H1 (cell line): ENCODE results near the gene MEIS2. TPM values are rescaled to one million over a fixed set of nuclear protein-coding genes. Genes with fewer than 3 reads are reported as not detected.

Experiments used
- CTCF ChIA-PET: fragments of 300-600 bp; sonication (Branson Sonifier 250); formaldehyde crosslinking; loops from one replicate; lab custom pipeline; 2021; ENCODE audit not compliant: partially characterized antibody; lab: Charles Lee
- POLR2A ChIA-PET: fragments of 300-600 bp; sonication (Branson Sonifier 250); formaldehyde crosslinking; loops from one replicate; lab custom pipeline; 2021; ENCODE audit warnings: inconsistent platforms; ENCODE audit not compliant: partially characterized antibody; lab: Charles Lee
- DNase-seq, 2 experiments: peaks; one replicate each; pipeline versions ENCODE4 v3.0.0 to v3.0.0-alpha.2; 2010 to 2022; ENCODE audit warnings: low spot score in 2 of 2, low read depth in 1 of 2, mixed read lengths in 1 of 2
- FAIRE-seq: peaks from 2 replicates; lab custom pipeline; 2011; peaks lifted over from hg19 to GRCh38; lab: Jason Lieb, UNC
- H2AFZ ChIP-seq: 2 replicates; pipeline ENCODE4 v1.8.1; 2012; ENCODE audit warnings: low read length, inconsistent platforms
- H2AK5ac ChIP-seq: 2 replicates; pipeline ENCODE4 v1.6.1; 2013; ENCODE audit warnings: low read depth, low read length
- H2BK120ac ChIP-seq: replicated peaks from 2 replicates; pipeline ENCODE3; 2013; ENCODE audit warnings: low read depth, low read length, inconsistent platforms
- H2BK12ac ChIP-seq: 2 replicates; pipeline ENCODE4 v1.6.1; 2013; ENCODE audit warnings: low read depth, low read length
- H2BK15ac ChIP-seq: 2 replicates; pipeline ENCODE4 v1.6.1; 2013; ENCODE audit warnings: low read length
- H2BK20ac ChIP-seq: 2 replicates; pipeline ENCODE4 v1.6.1; 2013; ENCODE audit warnings: low read length
- H2BK5ac ChIP-seq: 2 replicates; pipeline ENCODE4 v1.6.1; 2013; ENCODE audit warnings: low read depth, low read length
- H3K14ac ChIP-seq: 2 replicates; pipeline ENCODE4 v1.6.1; 2013; ENCODE audit warnings: inconsistent platforms; ENCODE audit not compliant: insufficient read length
- H3K18ac ChIP-seq: 2 replicates; pipeline ENCODE4 v1.6.1; 2013; ENCODE audit warnings: low read length; ENCODE audit errors: extremely low read depth
- H3K23ac ChIP-seq: 2 replicates; pipeline ENCODE4 v1.6.1; 2013; ENCODE audit warnings: inconsistent platforms; ENCODE audit not compliant: insufficient read length
- H3K23me2 ChIP-seq: 2 replicates; pipeline ENCODE4 v1.6.1; 2013; ENCODE audit warnings: low read depth, low read length
- H3K27ac ChIP-seq: 2 replicates; pipeline ENCODE4 v1.6.1; 2011; ENCODE audit warnings: low read depth, low read length, inconsistent platforms
- H3K27me3 ChIP-seq, 4 experiments: replicated peaks in 1 of 4; 1 replicate in 1 of 4; 2 replicates in 3 of 4; pipeline versions ENCODE4 v1.6.1 to v1.8.1; 2011 to 2013; ENCODE audit warnings: low read length in 3 of 4, mild to moderate bottlenecking in 3 of 4, inconsistent platforms in 2 of 4, mixed read lengths in 2 of 4, moderate library complexity in 1 of 4; ENCODE audit not compliant: control insufficient read depth in 3 of 4, insufficient read depth in 3 of 4; ENCODE audit errors: extremely low read depth in 1 of 4
- H3K36me3 ChIP-seq, 4 experiments: 2 replicates each; pipeline versions ENCODE4 v1.6.1 to v1.8.1; 2011 to 2013; ENCODE audit warnings: mild to moderate bottlenecking in 4 of 4, low read length in 3 of 4, moderate library complexity in 2 of 4, control low read depth in 1 of 4, inconsistent platforms in 1 of 4; ENCODE audit not compliant: insufficient read depth in 4 of 4, control insufficient read depth in 2 of 4
- H3K4ac ChIP-seq: replicated peaks from 2 replicates; pipeline ENCODE3; 2013; ENCODE audit warnings: low read length, low read depth, mixed read lengths, inconsistent platforms; ENCODE audit not compliant: insufficient read length
- H3K4me1 ChIP-seq, 4 experiments: replicated peaks in 1 of 4; 1 replicate in 1 of 4; 2 replicates in 3 of 4; pipeline versions ENCODE4 v1.6.1 to v1.8.1; 2011 to 2013; ENCODE audit warnings: low read length in 3 of 4, inconsistent platforms in 2 of 4, mixed read lengths in 1 of 4; ENCODE audit not compliant: insufficient read depth in 4 of 4, control insufficient read depth in 3 of 4
- H3K4me2 ChIP-seq, 2 experiments: 2 replicates each; pipeline versions ENCODE4 v1.6.1 to v1.8.1; 2011 to 2013; ENCODE audit warnings: low read depth in 2 of 2, low read length in 2 of 2, control low read depth in 1 of 2, inconsistent platforms in 1 of 2, mild to moderate bottlenecking in 1 of 2; ENCODE audit not compliant: insufficient read depth in 1 of 2
- H3K4me3 ChIP-seq, 4 experiments: fragments of 200-600, 300-600 bp in 1 of 4; sonication (generic), shearing (Covaris generic), sonication (Bioruptor Twin) in 1 of 4; 2 replicates each; pipeline versions ENCODE4 v1.5.1 to v1.8.1; 2011 to 2016; ENCODE audit warnings: low read length in 4 of 4, low read depth in 3 of 4, control low read depth in 2 of 4, inconsistent platforms in 2 of 4, mild to moderate bottlenecking in 2 of 4, mixed read lengths in 1 of 4, moderate library complexity in 1 of 4; ENCODE audit not compliant: insufficient read depth in 2 of 4; ENCODE audit errors: extremely low read depth in 1 of 4
- H3K56ac ChIP-seq: replicated peaks from 2 replicates; pipeline ENCODE3; 2013; ENCODE audit warnings: low read depth, mild to moderate bottlenecking, mixed read lengths, low read length, inconsistent platforms; ENCODE audit not compliant: insufficient read length
- H3K79me1 ChIP-seq: 2 replicates; pipeline ENCODE4 v1.6.1; 2013; ENCODE audit warnings: low read depth, low read length, control low read depth
- H3K79me2 ChIP-seq, 2 experiments: 2 replicates each; pipeline versions ENCODE4 v1.6.1 to v1.8.1; 2012 to 2013; ENCODE audit warnings: low read length in 2 of 2, mild to moderate bottlenecking in 2 of 2, inconsistent platforms in 1 of 2; ENCODE audit not compliant: insufficient read depth in 2 of 2, control insufficient read depth in 1 of 2
- H3K9ac ChIP-seq, 4 experiments: replicated peaks in 1 of 4; 1 replicate in 1 of 4; 2 replicates in 3 of 4; pipeline versions ENCODE4 v1.6.1 to v1.8.1; 2011 to 2013; ENCODE audit warnings: low read depth in 3 of 4, low read length in 3 of 4, control low read depth in 2 of 4, mild to moderate bottlenecking in 2 of 4, moderate library complexity in 2 of 4, inconsistent platforms in 1 of 4; ENCODE audit errors: extremely low read depth in 1 of 4
- H3K9me3 ChIP-seq, 2 experiments: 2 replicates each; pipeline versions ENCODE4 v1.6.1 to v1.8.1; 2012 to 2013; ENCODE audit warnings: mild to moderate bottlenecking in 2 of 2, moderate library complexity in 2 of 2, control low read depth in 1 of 2, inconsistent platforms in 1 of 2, low read depth in 1 of 2, low read length in 1 of 2, mixed read lengths in 1 of 2; ENCODE audit not compliant: insufficient read depth in 2 of 2
- H4K20me1 ChIP-seq, 2 experiments: replicated peaks in 1 of 2; 2 replicates each; pipeline versions ENCODE3 to v1.8.1; 2011 to 2013; ENCODE audit warnings: inconsistent platforms in 2 of 2, low read length in 2 of 2, mild to moderate bottlenecking in 1 of 2; ENCODE audit not compliant: insufficient read depth in 2 of 2, control insufficient read depth in 1 of 2
- H4K5ac ChIP-seq: 2 replicates; pipeline ENCODE4 v1.6.1; 2013; ENCODE audit warnings: low read length, low read depth, mixed read lengths, inconsistent platforms; ENCODE audit not compliant: insufficient read length
- H4K8ac ChIP-seq: 2 replicates; pipeline ENCODE4 v1.8.0; 2013; ENCODE audit warnings: mild to moderate bottlenecking, moderate library complexity, low read length, inconsistent platforms; ENCODE audit not compliant: insufficient read depth; ENCODE audit errors: extremely low read depth
- H4K91ac ChIP-seq: replicated peaks from 2 replicates; pipeline ENCODE3; 2013; ENCODE audit warnings: low read length, mixed read lengths, inconsistent platforms; ENCODE audit not compliant: insufficient read length
- BACH1 ChIP-seq: IDR thresholded peaks from 2 replicates; pipeline ENCODE4 v1.6.1; 2012; ENCODE audit warnings: low read length, improper control_type of control experiment
- CBX5 ChIP-seq: fragments of 300-800, 300-1000 bp; sonication (generic); IDR thresholded peaks from 2 replicates; pipeline ENCODE4 v1.7.1; 2016; ENCODE audit warnings: antibody characterized with exemption, low read length, low read depth
- EGR1 ChIP-seq: IDR thresholded peaks from 2 replicates; pipeline ENCODE4 v1.6.1; 2011; ENCODE audit warnings: low read depth, low read length, borderline replicate concordance
- FOSL1 ChIP-seq: IDR thresholded peaks from 2 replicates; pipeline ENCODE4 v1.6.1; 2011; ENCODE audit warnings: mild to moderate bottlenecking, low read depth, low read length, moderate library complexity; ENCODE audit not compliant: insufficient read depth
- KDM1A ChIP-seq: fragments of 200-600, 300-600 bp; sonication (generic); IDR thresholded peaks from 2 replicates; pipeline ENCODE4 v1.7.1; 2016; ENCODE audit warnings: mild to moderate bottlenecking, low read length, borderline replicate concordance
- POLR2A ChIP-seq, 2 experiments: IDR thresholded peaks; 1 replicate in 1 of 2; 2 replicates in 1 of 2; pipeline ENCODE4 v1.6.1; 2011; ENCODE audit warnings: low read depth in 2 of 2, low read length in 2 of 2, mild to moderate bottlenecking in 2 of 2; ENCODE audit errors: control extremely low read depth in 1 of 2
- RAD21 ChIP-seq, 2 experiments: IDR thresholded peaks in 1 of 2; conservative IDR thresholded peaks in 1 of 2; 2 replicates each; pipeline ENCODE4 v1.6.1; 2011; ENCODE audit warnings: low read depth in 2 of 2, low read length in 2 of 2, improper control_type of control experiment in 1 of 2, inconsistent platforms in 1 of 2, mild to moderate bottlenecking in 1 of 2, moderate library complexity in 1 of 2
- RBBP5 ChIP-seq: IDR thresholded peaks from 2 replicates; pipeline ENCODE4 v1.7.1; 2012; ENCODE audit warnings: low read depth, mild to moderate bottlenecking, inconsistent platforms, low read length, moderate library complexity, borderline replicate concordance
- polyA plus RNA-seq, 7 experiments: library from polyadenylated mRNA; depleted of rRNA in 3 of 7; stranded (reverse) in 5 of 7; unstranded in 2 of 7; fragments of >200 nt in 5 of 7; fragments of 200-250 nt in 2 of 7; gene quantifications; 1 replicate in 5 of 7; 2 replicates in 1 of 7; 4 replicates in 1 of 7; pipeline versions ENCODE4 v1.2.1 to v1.2.3, GENCODE V29; 2011 to 2013; ENCODE audit warnings: missing spikeins in 2 of 7, mixed read lengths in 2 of 7
- total RNA-seq: library from RNA; stranded (reverse); fragmentation: NEBNext Ultra II Directional; extraction: Animal tissue kit (Norgen Biotek cat#: 25700); gene quantifications from 2 replicates; pipeline ENCODE4 v1.2.1, GENCODE V29; 2021

The MEIS2 gene
- total and polyA plus RNA-seq, 2 of the 8 experiments (the other 6 are each of a cell fraction or from before 2014, with no cell fraction given), result 0.22 to 1.2 TPM

DNA sequence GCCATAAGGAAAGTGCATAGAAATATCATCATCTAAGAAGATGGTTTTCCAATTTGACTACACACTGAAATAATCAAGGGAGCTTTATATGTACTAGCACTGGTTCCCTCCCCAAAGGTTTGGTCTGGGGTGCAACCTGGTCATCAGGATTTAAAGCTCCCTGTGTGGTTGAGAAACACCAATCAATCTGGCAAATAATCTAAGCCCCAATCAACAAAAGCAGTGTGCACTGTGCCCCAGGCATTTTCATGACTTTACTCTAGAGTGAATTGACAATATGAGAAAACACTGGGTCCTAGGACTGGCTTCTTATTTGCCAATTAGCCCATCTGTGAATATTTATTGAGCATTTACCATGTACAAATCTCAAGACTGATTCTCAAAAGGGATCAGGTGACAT, 255.1 kb downstream of the MEIS2 start:
- Histone ChIP-seq H3K27me3 (no peaks in the 10 kb centered on the region; a peak in 1 of 7 replicates), H3K4ac (no peak overlapping the region), H3K23me2 (no peaks in the 10 kb centered on the region), H4K8ac (no peak overlapping the region), H3K27ac (no peak overlapping the region), H3K79me2 (no peaks in the 10 kb centered on the region), H3K4me1 (no peaks in the 10 kb centered on the region), H3K18ac (no peak overlapping the region), H2BK15ac (no peak overlapping the region), H4K5ac (no peak overlapping the region), H3K23ac (no peak overlapping the region), H3K4me3 (no peak overlapping the region), H4K20me1 (no peaks in the 10 kb centered on the region), H3K14ac (no peak overlapping the region), H3K36me3 (no peaks in the 10 kb centered on the region), H2BK20ac (no peak overlapping the region), H2BK120ac (no peak overlapping the region), H3K9me3 (no peaks in the 10 kb centered on the region), H3K56ac (no peak overlapping the region), H2BK5ac (no peak overlapping the region), H3K9ac (no peak overlapping the region), H4K91ac (no peak overlapping the region), H2AK5ac (no peak overlapping the region), H2AFZ (no peak overlapping the region), H3K4me2 (no peak overlapping the region), H3K79me1 (no peaks in the 10 kb centered on the region), H2BK12ac (no peak overlapping the region)
- TF ChIP-seq RAD21 (IDR thresholded peaks at IDR 0.05 in 1 of 2, conservative IDR thresholded peaks at IDR 0.05 in 1 of 2; ENCODE audit: low read depth in 2 of 2, low read length in 2 of 2), result no peak
- TF ChIP-seq POLR2A (IDR thresholded peaks at IDR 0.05; ENCODE audit: control extremely low read depth in 1 of 2, low read depth in 2 of 2, low read length in 2 of 2), result no peak
- TF ChIP-seq BACH1, result no peak
- TF ChIP-seq KDM1A, result no peak
- no peak for TF ChIP-seq CBX5
- TF ChIP-seq RBBP5, result no peak
- TF ChIP-seq EGR1, result no peak
- no peak for TF ChIP-seq FOSL1
- ChIA-PET POLR2A (no interaction called here), CTCF (interaction anchor here (0.7 to 1.3 kb wide), 2 partner anchors 26 to 259 kb away, joined by 3 read pairs; no protein-coding TSS in a partner anchor)
- no peak for FAIRE-seq
- no peak for DNase-seq
